ENCODE measurements around the gene PANK4. TPM values are rescaled to one million over a fixed set of nuclear protein-coding genes. Genes with fewer than 3 reads are reported as not detected.

PANK4 gene
- total RNA-seq, 1 experiment from 2014 or later, result 27.0 TPM

DNA sequence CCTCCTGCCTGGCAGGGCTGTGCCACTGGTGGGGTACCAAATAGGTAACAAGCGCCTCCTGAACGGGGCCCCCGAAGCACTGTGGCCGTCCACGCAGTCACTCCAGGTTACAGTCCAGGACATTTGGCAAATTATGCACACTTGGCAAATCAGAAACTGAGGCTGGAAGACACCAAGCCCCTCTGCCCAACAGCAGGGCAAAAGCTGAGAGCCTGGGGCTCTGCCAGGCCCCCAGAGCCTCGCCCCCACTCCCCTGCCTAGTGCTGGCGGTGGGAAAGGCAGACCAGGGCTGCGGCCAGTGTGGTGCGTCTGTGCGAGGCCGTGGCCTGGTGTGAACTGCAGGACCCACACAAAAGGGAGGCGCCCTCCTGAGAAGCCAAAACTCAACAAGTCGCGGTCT lies 9.4 kb downstream of the PANK4 start:
- no peaks in the 10 kb centered on the region for H3K36me3 ChIP-seq (ENCODE audit: control insufficient read depth, insufficient read depth, low read length)
- ChIA-PET CTCF (no interaction called here), POLR2A (no interaction called here)
- peaks cover 6% of the 10 kb centered on the region for H3K36me3 Mint-ChIP-seq (ENCODE audit: insufficient read depth, unreplicated experiment)
- no peaks in the 10 kb centered on the region for H3K9me3 ChIP-seq
- no peaks in the 10 kb centered on the region for H3K4me1 ChIP-seq
- H3K4me3 ChIP-seq (ENCODE audit: low read depth, low read length), result no peak overlapping the region
- no peaks in the 10 kb centered on the region for H3K4me1 Mint-ChIP-seq (ENCODE audit: low read depth, unreplicated experiment)
- H3K9me3 Mint-ChIP-seq (ENCODE audit: unreplicated experiment), result no peaks in the 10 kb centered on the region
- DNase-seq, result no peak
- no peaks in the 10 kb centered on the region for H3K27me3 ChIP-seq (replicated peaks; ENCODE audit: control insufficient read depth, insufficient read depth, low read length)
- no peak overlapping the region for H3K27ac Mint-ChIP-seq (ENCODE audit: unreplicated experiment)
- no TSS peak for BruUV-seq (replicated peaks)
- intact Hi-C loops (cut with micrococcal nuclease; ENCODE audit: unreplicated experiment), result no loop called here
- H3K4me3 Mint-ChIP-seq (ENCODE audit: unreplicated experiment), result no peak overlapping the region
- no peaks in the 10 kb centered on the region for H3K27me3 Mint-ChIP-seq (ENCODE audit: insufficient read depth, unreplicated experiment)
- TF ChIP-seq, protein P1, sequence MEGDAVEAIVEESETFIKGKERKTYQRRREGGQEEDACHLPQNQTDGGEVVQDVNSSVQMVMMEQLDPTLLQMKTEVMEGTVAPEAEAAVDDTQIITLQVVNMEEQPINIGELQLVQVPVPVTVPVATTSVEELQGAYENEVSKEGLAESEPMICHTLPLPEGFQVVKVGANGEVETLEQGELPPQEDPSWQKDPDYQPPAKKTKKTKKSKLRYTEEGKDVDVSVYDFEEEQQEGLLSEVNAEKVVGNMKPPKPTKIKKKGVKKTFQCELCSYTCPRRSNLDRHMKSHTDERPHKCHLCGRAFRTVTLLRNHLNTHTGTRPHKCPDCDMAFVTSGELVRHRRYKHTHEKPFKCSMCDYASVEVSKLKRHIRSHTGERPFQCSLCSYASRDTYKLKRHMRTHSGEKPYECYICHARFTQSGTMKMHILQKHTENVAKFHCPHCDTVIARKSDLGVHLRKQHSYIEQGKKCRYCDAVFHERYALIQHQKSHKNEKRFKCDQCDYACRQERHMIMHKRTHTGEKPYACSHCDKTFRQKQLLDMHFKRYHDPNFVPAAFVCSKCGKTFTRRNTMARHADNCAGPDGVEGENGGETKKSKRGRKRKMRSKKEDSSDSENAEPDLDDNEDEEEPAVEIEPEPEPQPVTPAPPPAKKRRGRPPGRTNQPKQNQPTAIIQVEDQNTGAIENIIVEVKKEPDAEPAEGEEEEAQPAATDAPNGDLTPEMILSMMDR (IDR thresholded peaks at IDR 0.05; ENCODE audit: insufficient read depth in 1 of 2, low read depth in 1 of 2, low read length in 1 of 2, severe bottlenecking in 1 of 2, unreplicated experiment in 1 of 2), result no peak

DNA sequence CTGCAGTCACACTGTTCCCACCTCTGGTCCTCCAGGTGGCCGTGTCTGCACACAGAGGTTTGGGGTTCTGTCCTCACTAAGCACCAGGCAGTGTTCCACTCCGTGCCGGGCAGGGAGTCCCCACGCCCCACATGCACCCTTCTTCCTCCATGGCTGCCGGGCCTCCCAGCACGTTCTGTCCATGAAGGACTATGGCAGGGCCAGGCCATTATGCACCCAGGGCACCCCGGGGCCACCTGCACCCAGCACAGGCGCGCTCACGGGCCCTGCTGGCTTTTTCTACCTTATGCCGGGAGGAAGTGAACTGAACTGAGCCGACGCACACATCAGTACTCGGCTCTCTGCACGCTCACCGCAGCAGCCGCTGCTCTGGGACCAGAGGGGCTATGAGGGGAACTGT lies 10.3 kb downstream of the PANK4 start:
- Mint-ChIP-seq H3K27ac (ENCODE audit: unreplicated experiment) (no peak overlapping the region), H3K4me1 (ENCODE audit: low read depth, unreplicated experiment) (no peaks in the 10 kb centered on the region), H3K9me3 (ENCODE audit: unreplicated experiment) (no peaks in the 10 kb centered on the region), H3K4me3 (ENCODE audit: unreplicated experiment) (no peak overlapping the region), H3K27me3 (ENCODE audit: insufficient read depth, unreplicated experiment) (no peaks in the 10 kb centered on the region), H3K36me3 (ENCODE audit: insufficient read depth, unreplicated experiment) (peaks cover 6% of the 10 kb centered on the region)
- no TSS peak for BruUV-seq (replicated peaks)
- Histone ChIP-seq H3K36me3 (ENCODE audit: control insufficient read depth, insufficient read depth, low read length) (no peaks in the 10 kb centered on the region), H3K4me3 (ENCODE audit: low read depth, low read length) (no peak overlapping the region), H3K9me3 (no peaks in the 10 kb centered on the region), H3K27me3 (replicated peaks; ENCODE audit: control insufficient read depth, insufficient read depth, low read length) (no peaks in the 10 kb centered on the region), H3K4me1 (no peaks in the 10 kb centered on the region)
- intact Hi-C loops (cut with micrococcal nuclease; ENCODE audit: unreplicated experiment), result no loop called here
- POLR2A ChIA-PET, result no interaction called here
- CTCF ChIA-PET, result no interaction called here
- no peak for DNase-seq
- TF ChIP-seq, protein P1 (IDR thresholded peaks at IDR 0.05; ENCODE audit: insufficient read depth in 1 of 2, low read depth in 1 of 2, low read length in 1 of 2, severe bottlenecking in 1 of 2, unreplicated experiment in 1 of 2), result no peak

GRCh38 chr1:2515763-2516080 lies 10.7 kb downstream of the PANK4 start:
- intact Hi-C loops (cut with micrococcal nuclease; ENCODE audit: unreplicated experiment), result no loop called here
- H3K4me3 Mint-ChIP-seq (ENCODE audit: unreplicated experiment), result no peak overlapping the region
- Histone ChIP-seq H3K4me1 (no peaks in the 10 kb centered on the region), H3K9me3 (no peaks in the 10 kb centered on the region), H3K4me3 (ENCODE audit: low read depth, low read length) (no peak overlapping the region), H3K36me3 (ENCODE audit: control insufficient read depth, insufficient read depth, low read length) (no peaks in the 10 kb centered on the region), H3K27me3 (replicated peaks; ENCODE audit: control insufficient read depth, insufficient read depth, low read length) (no peaks in the 10 kb centered on the region)
- TF ChIP-seq, protein P1 (IDR thresholded peaks at IDR 0.05; ENCODE audit: insufficient read depth in 1 of 2, low read depth in 1 of 2, low read length in 1 of 2, severe bottlenecking in 1 of 2, unreplicated experiment in 1 of 2), result no peak
- no peak for DNase-seq
- no peak overlapping the region for H3K27ac Mint-ChIP-seq (ENCODE audit: unreplicated experiment)
- H3K4me1 Mint-ChIP-seq (ENCODE audit: low read depth, unreplicated experiment), result no peaks in the 10 kb centered on the region
- CTCF ChIA-PET, result no interaction called here
- no TSS peak for BruUV-seq (replicated peaks)
- peaks cover 7% of the 10 kb centered on the region for H3K36me3 Mint-ChIP-seq (ENCODE audit: insufficient read depth, unreplicated experiment)
- H3K9me3 Mint-ChIP-seq (ENCODE audit: unreplicated experiment), result no peaks in the 10 kb centered on the region
- H3K27me3 Mint-ChIP-seq (ENCODE audit: insufficient read depth, unreplicated experiment), result no peaks in the 10 kb centered on the region
- POLR2A ChIA-PET, result no interaction called here
